GM23248 (cell line): ENCODE measurements around the gene EDIL3. TPM values are rescaled to one million over a fixed set of nuclear protein-coding genes. Genes with fewer than 3 reads are reported as not detected.
A peak's percentile ranks its signal among the peaks of the same experiment; 100 is the strongest.

Experiments used
- DNase-seq: peaks from one replicate; pipeline ENCODE4 v3.0.0-alpha.2; 2015
- H2AFZ ChIP-seq: fragments of 200-600 bp; sonication (generic); 2 replicates; pipeline ENCODE4 v1.6.1; 2016; ENCODE audit warnings: antibody characterized with exemption
- H3F3A ChIP-seq: fragments of 200-600 bp; sonication (generic); 2 replicates; pipeline ENCODE4 v1.6.1; 2016; ENCODE audit warnings: mild to moderate bottlenecking, antibody characterized with exemption, mixed run types; ENCODE audit not compliant: insufficient read depth
- H3K27ac ChIP-seq: fragments of 200-600 bp; sonication (generic); 2 replicates; pipeline ENCODE4 v1.5.1; 2016; ENCODE audit warnings: mild to moderate bottlenecking
- H3K27me3 ChIP-seq: fragments of 200-600 bp; sonication (generic); replicated peaks from 2 replicates; pipeline ENCODE4 v1.6.1; 2016; ENCODE audit warnings: mild to moderate bottlenecking; ENCODE audit not compliant: insufficient read depth
- H3K36me3 ChIP-seq: fragments of 200-600 bp; sonication (generic); 2 replicates; pipeline ENCODE4 v1.6.1; 2016; ENCODE audit warnings: low read depth, mild to moderate bottlenecking
- H3K4me1 ChIP-seq: fragments of 200-600 bp; sonication (generic); 2 replicates; pipeline ENCODE4 v1.6.1; 2016; ENCODE audit warnings: mild to moderate bottlenecking; ENCODE audit not compliant: insufficient read depth
- H3K4me2 ChIP-seq: fragments of 200-600 bp; sonication (generic); one replicate; pipeline ENCODE4 v1.6.1; 2016; ENCODE audit warnings: mild to moderate bottlenecking; ENCODE audit not compliant: unreplicated experiment
- H3K4me3 ChIP-seq: fragments of 200-600 bp; sonication (generic); 2 replicates; pipeline ENCODE4 v1.5.1; 2016; ENCODE audit warnings: mild to moderate bottlenecking
- H3K79me2 ChIP-seq: fragments of 200-600 bp; sonication (generic); 2 replicates; pipeline ENCODE4 v1.6.1; 2016; ENCODE audit warnings: mild to moderate bottlenecking; ENCODE audit not compliant: insufficient read depth
- H3K9ac ChIP-seq: fragments of 200-600 bp; sonication (generic); 2 replicates; pipeline ENCODE4 v1.6.1; 2016; ENCODE audit warnings: mild to moderate bottlenecking
- H3K9me2 ChIP-seq: fragments of 200-600 bp; sonication (generic); 2 replicates; pipeline ENCODE4 v1.6.1; 2016; ENCODE audit warnings: mixed run types, mild to moderate bottlenecking, moderate library complexity; ENCODE audit not compliant: insufficient read depth
- H3K9me3 ChIP-seq: fragments of 200-600 bp; sonication (generic); one replicate; pipeline ENCODE4 v1.6.1; 2017; ENCODE audit warnings: low read depth
- H4K20me1 ChIP-seq: fragments of 200-600 bp; sonication (generic); 2 replicates; pipeline ENCODE4 v1.6.0; 2016; ENCODE audit not compliant: insufficient read depth
- EZH2 ChIP-seq: fragments of 200-600 bp; sonication (generic); IDR thresholded peaks from 2 replicates; pipeline ENCODE4 v1.6.1; 2018; ENCODE audit warnings: antibody characterized with exemption, mild to moderate bottlenecking; ENCODE audit not compliant: insufficient read depth, poor library complexity, severe bottlenecking
- EZH2phosphoT487 ChIP-seq: fragments of 200-600 bp; sonication (generic); IDR thresholded peaks from 2 replicates; pipeline ENCODE4 v1.6.1; 2018; ENCODE audit warnings: antibody characterized with exemption, moderate library complexity, mild to moderate bottlenecking, low read depth; ENCODE audit not compliant: insufficient read depth
- WGBS, 2 experiments: methylation state at CpG; one replicate each; pipeline ENCODE4 v1.1.6; 2015 to 2017; ENCODE audit warnings: low lambda C conversion rate in 2 of 2, low coverage in 1 of 2; ENCODE audit errors: missing lambda C conversion rate in 2 of 2; 5-methylcytosine and 5-hydroxymethylcytosine counted together
- in situ Hi-C: fragments of 300-500 bp; cut with MboI; formaldehyde crosslinking; loops from 2 replicates; pipeline ENCODE4 v1.15.0; 2020
- polyA plus RNA-seq: library from polyadenylated mRNA; unstranded; fragments of >200 nt; fragmentation: Nextera tagmentation; extraction: Ambion mirVana; gene quantifications from 2 replicates; pipeline ENCODE4 v1.2.1, GENCODE V29; 2016
- total RNA-seq: library from RNA; depleted of rRNA; stranded (reverse); fragments of >200 nt; shearing (Covaris generic); gene quantifications from 2 replicates; pipeline ENCODE4 v1.2.3, GENCODE V29; 2014

EDIL3 gene
- total and polyA plus RNA-seq, 2 experiments from 2014 or later: 17.7 to 24.1 TPM

GRCh38 chr5:84113246-84114105 is 271.2 kb downstream of the EDIL3 start:
- Histone ChIP-seq H4K20me1 (no peaks in the 10 kb centered on the region), H3K9me2 (no peaks in the 10 kb centered on the region), H3K79me2 (no peaks in the 10 kb centered on the region), H3K4me1 (no peaks in the 10 kb centered on the region), H3K9me3 (no peaks in the 10 kb centered on the region), H3K9ac (no peak overlapping the region), H3K27me3 (no peaks in the 10 kb centered on the region), H2AFZ (0 out of 2 replicates have a peak overlapping the region, but pooled peaks have one; percentile 7), H3K27ac (no peak overlapping the region), H3K36me3 (no peaks in the 10 kb centered on the region), H3K4me3 (no peak overlapping the region), H3F3A (no peaks in the 10 kb centered on the region), H3K4me2 (no peak overlapping the region)
- TF ChIP-seq EZH2phosphoT487 (no peak), EZH2 (no peak)
- peak; percentile 7 for DNase-seq
- 11 to 16% methylated on average over 6 of the region's 6 CpGs for WGBS, 2 experiments
- in situ Hi-C loops: no loop called here

GRCh38 chr5:84092738-84093137 is 291.9 kb downstream of the EDIL3 start:
- Histone ChIP-seq H3K4me2 (no peak overlapping the region), H3K79me2 (no peaks in the 10 kb centered on the region), H3K4me1 (no peaks in the 10 kb centered on the region), H4K20me1 (no peaks in the 10 kb centered on the region), H3F3A (no peaks in the 10 kb centered on the region), H3K4me3 (no peak overlapping the region), H2AFZ (no peak overlapping the region), H3K27me3 (no peaks in the 10 kb centered on the region; the same call in 1 of the 2 replicates), H3K36me3 (no peaks in the 10 kb centered on the region), H3K9ac (no peak overlapping the region), H3K27ac (no peak overlapping the region), H3K9me3 (no peaks in the 10 kb centered on the region), H3K9me2 (no peaks in the 10 kb centered on the region)
- WGBS, 2 experiments: 61 to 65% methylated on average over 3 of the region's 3 CpGs
- in situ Hi-C loops: no loop called here
- TF ChIP-seq EZH2phosphoT487 (no peak), EZH2 (no peak)
- DNase-seq: no peak

GRCh38 chr5:84091127-84091799 is 293.4 kb downstream of the EDIL3 start:
- Histone ChIP-seq H2AFZ (no peak overlapping the region), H3K9me2 (no peaks in the 10 kb centered on the region), H3K27me3 (no peaks in the 10 kb centered on the region; the same call in 1 of the 2 replicates), H3F3A (no peaks in the 10 kb centered on the region), H3K9ac (no peak overlapping the region), H3K9me3 (no peaks in the 10 kb centered on the region), H3K27ac (no peak overlapping the region), H3K4me2 (no peak overlapping the region), H4K20me1 (no peaks in the 10 kb centered on the region), H3K4me1 (no peaks in the 10 kb centered on the region), H3K36me3 (no peaks in the 10 kb centered on the region), H3K79me2 (no peaks in the 10 kb centered on the region), H3K4me3 (no peak overlapping the region)
- in situ Hi-C loops: no loop called here
- TF ChIP-seq EZH2phosphoT487: no peak
- TF ChIP-seq EZH2: no peak
- no peak for DNase-seq
- WGBS, 2 experiments: 49 to 50% methylated on average over 4 of the region's 4 CpGs

GRCh38 chr5:84088996-84089395 is 295.7 kb downstream of the EDIL3 start:
- 27 to 29% methylated on average over 2 of the region's 2 CpGs for WGBS, 2 experiments
- Histone ChIP-seq H3K9me2 (no peaks in the 10 kb centered on the region), H3K79me2 (no peaks in the 10 kb centered on the region), H4K20me1 (no peaks in the 10 kb centered on the region), H3K4me3 (no peak overlapping the region), H3K9ac (no peak overlapping the region), H3K4me2 (no peak overlapping the region), H3K27ac (no peak overlapping the region), H3K36me3 (no peaks in the 10 kb centered on the region), H3K9me3 (no peaks in the 10 kb centered on the region), H3K4me1 (no peaks in the 10 kb centered on the region), H3K27me3 (no peaks in the 10 kb centered on the region; the same call in 1 of the 2 replicates), H2AFZ (no peak overlapping the region), H3F3A (no peaks in the 10 kb centered on the region)
- in situ Hi-C loops: no loop called here
- peak; percentile 35 for DNase-seq
- TF ChIP-seq EZH2phosphoT487 (no peak), EZH2 (no peak)
